Measurements from ENCODE around the gene KLHDC8A.

GRCh38 chr1:205287767-205288559 lies 68.8 kb downstream of the KLHDC8A start:
- TF ChIP-seq CTCF (IDR thresholded peaks at IDR 0.05 in 4 of 5, conservative IDR thresholded peaks at IDR 0.05 in 1 of 5) (no peak), POLR2A (IDR thresholded peaks at IDR 0.05) (no peak)

All from gastrocnemius medialis (tissue), 4 donors.